ENCODE data around the gene MRPL20.
"Not testable (repeated sequence)": the region's sequence is repeated elsewhere in the genome, so short reads cannot be mapped to it uniquely, and the experiment has no call there.

MRPL20 gene

GRCh38 chr1:1451696-1452364, 44.7 kb upstream of the MRPL20 start:
- no peak overlapping the region for H3K27ac ChIP-seq (ENCODE audit: poor library complexity, severe bottlenecking)
- no peaks in the 10 kb centered on the region for H3K9me3 ChIP-seq (ENCODE audit: severe bottlenecking)
- no peaks in the 10 kb centered on the region for H3K27me3 ChIP-seq (ENCODE audit: insufficient read depth, poor library complexity, severe bottlenecking)
- no peak overlapping the region for H3K4me3 ChIP-seq (ENCODE audit: severe bottlenecking)
- no peak for ATAC-seq (ENCODE audit: low read depth)
- DNase-seq (ENCODE audit: low spot score): no peak
- H3K36me3 ChIP-seq (ENCODE audit: low read depth): no peaks in the 10 kb centered on the region
- no peaks in the 10 kb centered on the region for H3K4me1 ChIP-seq (ENCODE audit: insufficient read depth, poor library complexity, severe bottlenecking)
- TF ChIP-seq CTCF (IDR thresholded peaks at IDR 0.05; ENCODE audit: poor library complexity, severe bottlenecking): no peak

GRCh38 chr1:1450616-1451015, 43.5 kb upstream of the MRPL20 start:
- H3K4me3 ChIP-seq (ENCODE audit: severe bottlenecking); H3K4me1 ChIP-seq (ENCODE audit: insufficient read depth, poor library complexity, severe bottlenecking); H3K9me3 ChIP-seq (ENCODE audit: severe bottlenecking); H3K27ac ChIP-seq (ENCODE audit: poor library complexity, severe bottlenecking); H3K36me3 ChIP-seq (ENCODE audit: low read depth); H3K27me3 ChIP-seq (ENCODE audit: insufficient read depth, poor library complexity, severe bottlenecking); ATAC-seq (ENCODE audit: low read depth); DNase-seq (ENCODE audit: low spot score): not testable (repeated sequence)

- H3K36me3 ChIP-seq (ENCODE audit: low read depth): no peaks in the 10 kb centered on the region
- no peak for DNase-seq (ENCODE audit: low spot score)
- H3K4me3 ChIP-seq (ENCODE audit: severe bottlenecking): no peak within 1 kb of the TSS
- no peaks in the 10 kb centered on the region for H3K9me3 ChIP-seq (ENCODE audit: severe bottlenecking)
- H3K27me3 ChIP-seq (ENCODE audit: insufficient read depth, poor library complexity, severe bottlenecking): no peaks in the 10 kb centered on the region
- no peak for TF ChIP-seq CTCF (IDR thresholded peaks at IDR 0.05; ENCODE audit: poor library complexity, severe bottlenecking)
- no peaks in the 10 kb centered on the region for H3K4me1 ChIP-seq (ENCODE audit: insufficient read depth, poor library complexity, severe bottlenecking)
- no peak within 1 kb of the TSS for H3K27ac ChIP-seq (ENCODE audit: poor library complexity, severe bottlenecking)
- ATAC-seq (ENCODE audit: low read depth): no peak
These were observed 42.1 kb upstream of the MRPL20 start, which contains the start of gene ATAD3C for GRCh38 chr1:1449099-1449739. Gene ATAD3C (plus strand): TSS chr1:1449689. CDS start chr1:1450684, 995 bp downstream.

GRCh38 chr1:1446631-1447030, 39.5 kb upstream of the MRPL20 start:
- DNase-seq (ENCODE audit: low spot score); H3K4me3 ChIP-seq (ENCODE audit: severe bottlenecking); H3K36me3 ChIP-seq (ENCODE audit: low read depth); ATAC-seq (ENCODE audit: low read depth); H3K27me3 ChIP-seq (ENCODE audit: insufficient read depth, poor library complexity, severe bottlenecking); H3K4me1 ChIP-seq (ENCODE audit: insufficient read depth, poor library complexity, severe bottlenecking); H3K9me3 ChIP-seq (ENCODE audit: severe bottlenecking); H3K27ac ChIP-seq (ENCODE audit: poor library complexity, severe bottlenecking): not testable (repeated sequence)

GRCh38 chr1:1442069-1442770, 35.1 kb upstream of the MRPL20 start:
- no peak for ATAC-seq (ENCODE audit: low read depth)
- no peak for TF ChIP-seq CTCF (IDR thresholded peaks at IDR 0.05; ENCODE audit: poor library complexity, severe bottlenecking)
- Histone ChIP-seq H3K4me1 (ENCODE audit: insufficient read depth, poor library complexity, severe bottlenecking) (no peaks in the 10 kb centered on the region), H3K4me3 (ENCODE audit: severe bottlenecking) (no peak overlapping the region), H3K9me3 (ENCODE audit: severe bottlenecking) (no peaks in the 10 kb centered on the region), H3K27ac (ENCODE audit: poor library complexity, severe bottlenecking) (no peak overlapping the region), H3K27me3 (ENCODE audit: insufficient read depth, poor library complexity, severe bottlenecking) (no peaks in the 10 kb centered on the region), H3K36me3 (ENCODE audit: low read depth) (no peaks in the 10 kb centered on the region)
- DNase-seq (ENCODE audit: low spot score): no peak
